Neuron (in vitro differentiated cells): Measurements from ENCODE around the gene TMEM138.

Experiments
- H2AFZ ChIP-seq: one replicate; pipeline ENCODE4 v1.6.1; 2013; ENCODE audit warnings: low read depth, mild to moderate bottlenecking, inconsistent platforms, low read length, moderate library complexity
- H3K27me3 ChIP-seq: one replicate; pipeline ENCODE4 v1.6.1; 2013; ENCODE audit warnings: low read length; ENCODE audit not compliant: insufficient read depth
- H3K36me3 ChIP-seq: one replicate; pipeline ENCODE4 v1.6.1; 2013; ENCODE audit warnings: low read length; ENCODE audit not compliant: insufficient read depth
- H3K4me1 ChIP-seq: one replicate; pipeline ENCODE4 v1.6.1; 2013; ENCODE audit warnings: low read length; ENCODE audit not compliant: insufficient read depth
- H3K4me3 ChIP-seq: 2 replicates; pipeline ENCODE4 v1.5.1; 2013; ENCODE audit warnings: mild to moderate bottlenecking, low read length, moderate library complexity
- H3K9me3 ChIP-seq: one replicate; pipeline ENCODE4 v1.6.1; 2013; ENCODE audit warnings: low read length

TMEM138 gene

GRCh38 chr11:61361741-61362541 is at the start of gene TMEM138, which contains the start of gene CYB561A3:
TMEM138 (plus strand) TSS chr11:61362374; CDS start chr11:61364391, 2,017 bp downstream.
CYB561A3 (minus strand) TSS chr11:61361882; CDS start chr11:61356713, 5,169 bp downstream.
- Histone ChIP-seq H3K4me3 (peak within 1 kb of the TSS; percentile 87), H3K9me3 (no peaks in the 10 kb centered on the region), H2AFZ (peak within 1 kb of the TSS; percentile 29), H3K36me3 (peaks cover 31% of the 10 kb centered on the region), H3K27me3 (no peaks in the 10 kb centered on the region), H3K4me1 (peaks cover 11% of the 10 kb centered on the region)

- H3K9me3 ChIP-seq = no peaks in the 10 kb centered on the region
- H3K27me3 ChIP-seq = no peaks in the 10 kb centered on the region
- H3K4me1 ChIP-seq = no peaks in the 10 kb centered on the region
- H3K36me3 ChIP-seq = peaks cover 82% of the 10 kb centered on the region
- no peak overlapping the region for H2AFZ ChIP-seq
- no peak overlapping the region for H3K4me3 ChIP-seq
Measured at GRCh38 chr11:61315260-61315659, 46.9 kb upstream of the TMEM138 start.

GRCh38 chr11:61325649-61326414 is 36.3 kb upstream of the TMEM138 start:
- no peaks in the 10 kb centered on the region for H3K4me1 ChIP-seq
- H2AFZ ChIP-seq = no peak overlapping the region
- H3K36me3 ChIP-seq = peaks cover 84% of the 10 kb centered on the region
- H3K4me3 ChIP-seq = no peak overlapping the region
- H3K27me3 ChIP-seq = no peaks in the 10 kb centered on the region
- H3K9me3 ChIP-seq = no peaks in the 10 kb centered on the region

- Histone ChIP-seq H3K4me1 (peaks cover 14% of the 10 kb centered on the region), H3K4me3 (no peak overlapping the region), H3K36me3 (peaks cover 67% of the 10 kb centered on the region), H2AFZ (no peak overlapping the region), H3K9me3 (no peaks in the 10 kb centered on the region), H3K27me3 (no peaks in the 10 kb centered on the region)
Measured at GRCh38 chr11:61327669-61328071, 34.5 kb upstream of the TMEM138 start.

GRCh38 chr11:61328351-61328750 is 33.8 kb upstream of the TMEM138 start:
- H3K4me1 ChIP-seq = peaks cover 14% of the 10 kb centered on the region
- no peak overlapping the region for H2AFZ ChIP-seq
- no peaks in the 10 kb centered on the region for H3K9me3 ChIP-seq
- no peak overlapping the region for H3K4me3 ChIP-seq
- no peaks in the 10 kb centered on the region for H3K27me3 ChIP-seq
- peaks cover 60% of the 10 kb centered on the region for H3K36me3 ChIP-seq

- peaks cover 26% of the 10 kb centered on the region for H3K4me1 ChIP-seq
- no peak overlapping the region for H3K4me3 ChIP-seq
- no peaks in the 10 kb centered on the region for H3K27me3 ChIP-seq
- H2AFZ ChIP-seq = no peak overlapping the region
- H3K36me3 ChIP-seq = peaks cover 48% of the 10 kb centered on the region
- no peaks in the 10 kb centered on the region for H3K9me3 ChIP-seq
Measured at GRCh38 chr11:61329871-61330270, 32.3 kb upstream of the TMEM138 start.

- no peak overlapping the region for H2AFZ ChIP-seq
- peak overlapping the region; percentile 89 for H3K4me3 ChIP-seq
- peaks cover 31% of the 10 kb centered on the region for H3K36me3 ChIP-seq
- H3K27me3 ChIP-seq = no peaks in the 10 kb centered on the region
- no peaks in the 10 kb centered on the region for H3K9me3 ChIP-seq
- H3K4me1 ChIP-seq = peaks cover 35% of the 10 kb centered on the region
Measured at GRCh38 chr11:61331651-61332050, 30.5 kb upstream of the TMEM138 start.

GRCh38 chr11:61332281-61332796 is 29.8 kb upstream of the TMEM138 start:
- peaks cover 35% of the 10 kb centered on the region for H3K4me1 ChIP-seq
- no peaks in the 10 kb centered on the region for H3K27me3 ChIP-seq
- H3K36me3 ChIP-seq = peaks cover 26% of the 10 kb centered on the region
- peak overlapping the region; percentile 14 for H2AFZ ChIP-seq
- peak overlapping the region; percentile 89 for H3K4me3 ChIP-seq
- no peaks in the 10 kb centered on the region for H3K9me3 ChIP-seq

- Histone ChIP-seq H3K36me3 (peaks cover 19% of the 10 kb centered on the region), H3K4me1 (peaks cover 35% of the 10 kb centered on the region), H3K9me3 (no peaks in the 10 kb centered on the region), H3K4me3 (peak within 1 kb of the TSS; percentile 89), H3K27me3 (no peaks in the 10 kb centered on the region), H2AFZ (peak within 1 kb of the TSS; percentile 70)
Measured at GRCh38 chr11:61332797-61333549, 29.2 kb upstream of the TMEM138 start, which contains the start of the genes DDB1 and TKFC. DDB1 (minus strand) TSS chr11:61333105; CDS start chr11:61332968, 137 bp downstream. TKFC (plus strand) TSS chr11:61333228; CDS start chr11:61334729, 1,501 bp downstream.

- Histone ChIP-seq H3K9me3 (no peaks in the 10 kb centered on the region), H3K27me3 (no peaks in the 10 kb centered on the region), H3K4me3 (peak overlapping the region; percentile 89), H3K36me3 (peaks cover 17% of the 10 kb centered on the region), H3K4me1 (peaks cover 35% of the 10 kb centered on the region), H2AFZ (peak overlapping the region; percentile 70)
Measured at GRCh38 chr11:61333550-61334433, 28.4 kb upstream of the TMEM138 start.

GRCh38 chr11:61334434-61335354 is 27.5 kb upstream of the TMEM138 start:
- Histone ChIP-seq H3K36me3 (peaks cover 8% of the 10 kb centered on the region), H3K9me3 (no peaks in the 10 kb centered on the region)

More at GRCh38 chr11:61334434-61335354, 27.5 kb upstream of the TMEM138 start:
- Histone ChIP-seq H2AFZ (no peak overlapping the region), H3K4me1 (peaks cover 35% of the 10 kb centered on the region), H3K4me3 (no peak overlapping the region), H3K27me3 (no peaks in the 10 kb centered on the region)
